Measurements from ENCODE around the gene XAGE1B. TPM values are rescaled to one million over a fixed set of nuclear protein-coding genes. Genes with fewer than 3 reads are reported as not detected.
"Not testable (repeated sequence)": the region's sequence is repeated elsewhere in the genome, so short reads cannot be mapped to it uniquely, and the experiment has no call there.

XAGE1B gene
- total and polyA plus RNA-seq, 9 donors = 0.44 to 1.1 (median 0.61) TPM; not detected in 6

GRCh38 chrX:52516110-52516986 is 515 bp downstream of the XAGE1B start:
- H3K36me3 ChIP-seq (ENCODE audit: control insufficient read depth, insufficient read depth, low read length); H3K27ac ChIP-seq (ENCODE audit: low read length); DNase-seq; H3K9me3 ChIP-seq (replicated peaks; ENCODE audit: control insufficient read depth, low read depth, low read length); H3K27me3 ChIP-seq (ENCODE audit: control insufficient read depth, insufficient read depth, low read length); H3K4me3 ChIP-seq (ENCODE audit: low read length); H3K4me1 ChIP-seq (ENCODE audit: control insufficient read depth, insufficient read depth, low read length): not testable (repeated sequence)
- no CpG with 5 or more reads among the region's 27 CpGs for WGBS (ENCODE audit: insufficient coverage)

DNA sequence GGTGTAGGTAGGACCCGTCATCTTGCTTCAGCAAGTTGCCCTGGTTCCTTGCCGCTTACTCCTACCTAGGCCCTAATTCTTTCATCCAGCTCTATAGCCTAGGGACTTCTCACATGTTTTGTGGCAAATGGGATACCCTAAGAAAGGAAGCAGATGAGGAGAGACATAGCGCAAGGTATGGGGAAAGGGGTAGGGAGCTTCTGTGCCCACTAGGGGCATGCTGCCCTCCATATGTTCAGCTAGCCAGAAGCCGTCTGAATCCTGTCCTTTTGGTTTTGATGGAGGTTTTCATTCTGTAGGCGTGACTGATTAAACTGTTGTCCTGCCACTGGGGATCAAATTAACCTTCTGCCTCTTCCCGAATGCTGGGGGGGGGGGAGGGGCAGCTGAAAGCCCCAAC is 5.7 kb downstream of the XAGE1B start:
- H3K27ac ChIP-seq (ENCODE audit: low read length); H3K4me1 ChIP-seq (ENCODE audit: control insufficient read depth, insufficient read depth, low read length); H3K9me3 ChIP-seq (replicated peaks; ENCODE audit: control insufficient read depth, low read depth, low read length); H3K4me3 ChIP-seq (ENCODE audit: low read length); DNase-seq; H3K36me3 ChIP-seq (ENCODE audit: control insufficient read depth, insufficient read depth, low read length): not testable (repeated sequence)
- no CpG with 5 or more reads among the region's 6 CpGs for WGBS (ENCODE audit: insufficient coverage)
- H3K27me3 ChIP-seq (ENCODE audit: control insufficient read depth, insufficient read depth, low read length) = peaks cover 14% of the 10 kb centered on the region

GRCh38 chrX:52509916-52510315 is 6.9 kb downstream of the XAGE1B start:
- peaks cover 18% of the 10 kb centered on the region for H3K27me3 ChIP-seq (ENCODE audit: control insufficient read depth, insufficient read depth, low read length)
- no peak for DNase-seq
- H3K27ac ChIP-seq (ENCODE audit: low read length) = no peak overlapping the region
- no peak overlapping the region for H3K4me3 ChIP-seq (ENCODE audit: low read length)
- H3K36me3 ChIP-seq (ENCODE audit: control insufficient read depth, insufficient read depth, low read length) = no peaks in the 10 kb centered on the region
- no peaks in the 10 kb centered on the region for H3K4me1 ChIP-seq (ENCODE audit: control insufficient read depth, insufficient read depth, low read length)
- no peaks in the 10 kb centered on the region for H3K9me3 ChIP-seq (replicated peaks; ENCODE audit: control insufficient read depth, low read depth, low read length)
- WGBS (ENCODE audit: insufficient coverage) = 76% methylated on average over 6 of the region's 6 CpGs

DNA sequence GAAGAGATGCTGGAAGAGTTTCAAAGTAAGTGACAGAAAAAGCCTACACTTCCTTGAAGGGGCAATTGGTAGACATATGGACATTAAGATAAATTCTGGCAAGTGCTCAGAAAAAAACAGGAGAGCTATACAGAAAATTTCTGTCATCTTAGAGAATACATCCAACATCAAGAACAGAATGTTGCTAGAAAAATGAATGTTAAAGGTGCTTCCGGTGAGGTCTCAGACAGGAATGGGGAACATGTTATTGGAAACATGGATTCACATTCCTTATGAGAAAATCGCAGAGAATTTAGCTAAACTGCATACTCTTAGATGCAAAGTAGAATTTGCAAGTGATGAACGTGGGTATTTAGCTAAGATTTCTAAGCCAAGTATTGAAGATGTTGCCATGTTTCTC is 9.5 kb downstream of the XAGE1B start:
- WGBS (ENCODE audit: insufficient coverage) = 60% methylated on average over 1 of the region's 3 CpGs
- no peak overlapping the region for H3K27ac ChIP-seq (ENCODE audit: low read length)
- DNase-seq = no peak

GRCh38 chrX:52504551-52504950 is 12.3 kb downstream of the XAGE1B start:
- Histone ChIP-seq H3K9me3 (replicated peaks; ENCODE audit: control insufficient read depth, low read depth, low read length) (no peaks in the 10 kb centered on the region), H3K36me3 (ENCODE audit: control insufficient read depth, insufficient read depth, low read length) (no peaks in the 10 kb centered on the region), H3K4me1 (ENCODE audit: control insufficient read depth, insufficient read depth, low read length) (no peaks in the 10 kb centered on the region), H3K4me3 (ENCODE audit: low read length) (no peak overlapping the region), H3K27ac (ENCODE audit: low read length) (no peak overlapping the region), H3K27me3 (ENCODE audit: control insufficient read depth, insufficient read depth, low read length) (peaks cover 23% of the 10 kb centered on the region)
- DNase-seq = no peak
- 100% methylated on average over 1 of the region's 4 CpGs for WGBS (ENCODE audit: insufficient coverage)

More for the DNA sequence above, 9.5 kb downstream of the XAGE1B start:
- no peaks in the 10 kb centered on the region for H3K36me3 ChIP-seq (ENCODE audit: control insufficient read depth, insufficient read depth, low read length)
- no peaks in the 10 kb centered on the region for H3K9me3 ChIP-seq (replicated peaks; ENCODE audit: control insufficient read depth, low read depth, low read length)
- H3K4me1 ChIP-seq (ENCODE audit: control insufficient read depth, insufficient read depth, low read length) = no peaks in the 10 kb centered on the region
- H3K4me3 ChIP-seq (ENCODE audit: low read length) = no peak overlapping the region
- H3K27me3 ChIP-seq (ENCODE audit: control insufficient read depth, insufficient read depth, low read length) = peaks cover 28% of the 10 kb centered on the region

GRCh38 chrX:52501362-52501761 is 15.5 kb downstream of the XAGE1B start:
- H3K4me1 ChIP-seq (ENCODE audit: control insufficient read depth, insufficient read depth, low read length); H3K36me3 ChIP-seq (ENCODE audit: control insufficient read depth, insufficient read depth, low read length); H3K4me3 ChIP-seq (ENCODE audit: low read length); H3K9me3 ChIP-seq (replicated peaks; ENCODE audit: control insufficient read depth, low read depth, low read length); DNase-seq; H3K27ac ChIP-seq (ENCODE audit: low read length): not testable (repeated sequence)
- no CpG with 5 or more reads among the region's 6 CpGs for WGBS (ENCODE audit: insufficient coverage)
- H3K27me3 ChIP-seq (ENCODE audit: control insufficient read depth, insufficient read depth, low read length) = peaks cover 17% of the 10 kb centered on the region

- not testable (repeated sequence) for H3K36me3 ChIP-seq (ENCODE audit: control insufficient read depth, insufficient read depth, low read length); H3K4me3 ChIP-seq (ENCODE audit: low read length)
- no CpG with 5 or more reads among the region's 5 CpGs for WGBS (ENCODE audit: insufficient coverage)
Observed at GRCh38 chrX:52496419-52496772, 20.5 kb downstream of the XAGE1B start.

GRCh38 chrX:52495545-52496418 is 21.1 kb downstream of the XAGE1B start, which contains the start of gene XAGE1A:
Gene XAGE1A, plus strand, starts transcription at chrX:52495808. Its CDS starts 1,554 bp downstream, at chrX:52497362.
- no CpG with 5 or more reads among the region's 41 CpGs for WGBS (ENCODE audit: insufficient coverage)
- H3K27me3 ChIP-seq (ENCODE audit: control insufficient read depth, insufficient read depth, low read length); H3K4me1 ChIP-seq (ENCODE audit: control insufficient read depth, insufficient read depth, low read length); H3K27ac ChIP-seq (ENCODE audit: low read length); H3K4me3 ChIP-seq (ENCODE audit: low read length); H3K36me3 ChIP-seq (ENCODE audit: control insufficient read depth, insufficient read depth, low read length); H3K9me3 ChIP-seq (replicated peaks; ENCODE audit: control insufficient read depth, low read depth, low read length); DNase-seq: not testable (repeated sequence)

More at GRCh38 chrX:52496419-52496772, 20.5 kb downstream of the XAGE1B start:
- H3K4me1 ChIP-seq (ENCODE audit: control insufficient read depth, insufficient read depth, low read length); DNase-seq; H3K27ac ChIP-seq (ENCODE audit: low read length); H3K27me3 ChIP-seq (ENCODE audit: control insufficient read depth, insufficient read depth, low read length); H3K9me3 ChIP-seq (replicated peaks; ENCODE audit: control insufficient read depth, low read depth, low read length): not testable (repeated sequence)

- not testable (repeated sequence) for H3K9me3 ChIP-seq (replicated peaks; ENCODE audit: control insufficient read depth, low read depth, low read length); DNase-seq; H3K4me1 ChIP-seq (ENCODE audit: control insufficient read depth, insufficient read depth, low read length); H3K36me3 ChIP-seq (ENCODE audit: control insufficient read depth, insufficient read depth, low read length); H3K27ac ChIP-seq (ENCODE audit: low read length); H3K4me3 ChIP-seq (ENCODE audit: low read length)
- H3K27me3 ChIP-seq (ENCODE audit: control insufficient read depth, insufficient read depth, low read length) = peaks cover 11% of the 10 kb centered on the region
- WGBS (ENCODE audit: insufficient coverage) = no CpG with 5 or more reads among the region's 1 CpG
Observed at GRCh38 chrX:52471301-52471700, 45.6 kb downstream of the XAGE1B start.

Data from muscle of leg (tissue), 11 donors.